GM12891 (cell line): ENCODE measurements around the gene SMAD6.
"Not testable (repeated sequence)": the region's sequence is repeated elsewhere in the genome, so short reads cannot be mapped to it uniquely, and the experiment has no call there.

Experiments
- DNase-seq: peaks from one replicate; pipeline ENCODE4 v3.0.0; 2011; ENCODE audit warnings: low spot score; ENCODE audit not compliant: insufficient read length
- FAIRE-seq: peaks from 2 replicates; lab custom pipeline; 2011; peaks lifted over from hg19 to GRCh38; lab: Jason Lieb, UNC
- PAX5 ChIP-seq: IDR thresholded peaks from 2 replicates; pipeline ENCODE4 v1.6.1; 2011; ENCODE audit warnings: low read length, moderate library complexity, mild to moderate bottlenecking; ENCODE audit not compliant: insufficient read depth, severe bottlenecking
- POLR2A ChIP-seq: IDR thresholded peaks from 2 replicates; pipeline ENCODE4 v1.6.1; 2011; ENCODE audit warnings: low read depth, low read length, control low read depth
- POLR2AphosphoS5 ChIP-seq: IDR thresholded peaks from 2 replicates; pipeline ENCODE4 v1.6.1; 2011; ENCODE audit warnings: low read depth, low read length, control low read depth
- POU2F2 ChIP-seq: IDR thresholded peaks from 2 replicates; pipeline ENCODE4 v1.6.1; 2011; ENCODE audit warnings: low read depth, mild to moderate bottlenecking, control low read depth, low read length, moderate library complexity
- SPI1 ChIP-seq: IDR thresholded peaks from 2 replicates; pipeline ENCODE4 v1.6.1; 2011; ENCODE audit warnings: low read depth, low read length, control low read depth
- TAF1 ChIP-seq: IDR thresholded peaks from 2 replicates; pipeline ENCODE4 v1.6.1; 2011; ENCODE audit warnings: low read depth, low read length, control low read depth

The SMAD6 gene

GRCh38 chr15:66825139-66825538, 123.1 kb downstream of the SMAD6 start:
- no peak for TF ChIP-seq POLR2A
- no peak for TF ChIP-seq PAX5
- TF ChIP-seq POU2F2: no peak
- no peak for TF ChIP-seq POLR2AphosphoS5
- no peak for TF ChIP-seq TAF1
- TF ChIP-seq SPI1: no peak
- FAIRE-seq: no peak
- no peak for DNase-seq

GRCh38 chr15:66825731-66826130, 123.7 kb downstream of the SMAD6 start:
- no peak for DNase-seq
- TF ChIP-seq TAF1 (no peak), PAX5 (no peak), POLR2AphosphoS5 (no peak), POU2F2 (no peak), POLR2A (no peak), SPI1 (no peak)
- no peak for FAIRE-seq

GRCh38 chr15:66826507-66826906, 124.5 kb downstream of the SMAD6 start:
- FAIRE-seq: no peak
- TF ChIP-seq SPI1: no peak
- no peak for TF ChIP-seq PAX5
- no peak for TF ChIP-seq TAF1
- TF ChIP-seq POLR2A: no peak
- TF ChIP-seq POU2F2: no peak
- no peak for TF ChIP-seq POLR2AphosphoS5
- no peak for DNase-seq

DNA sequence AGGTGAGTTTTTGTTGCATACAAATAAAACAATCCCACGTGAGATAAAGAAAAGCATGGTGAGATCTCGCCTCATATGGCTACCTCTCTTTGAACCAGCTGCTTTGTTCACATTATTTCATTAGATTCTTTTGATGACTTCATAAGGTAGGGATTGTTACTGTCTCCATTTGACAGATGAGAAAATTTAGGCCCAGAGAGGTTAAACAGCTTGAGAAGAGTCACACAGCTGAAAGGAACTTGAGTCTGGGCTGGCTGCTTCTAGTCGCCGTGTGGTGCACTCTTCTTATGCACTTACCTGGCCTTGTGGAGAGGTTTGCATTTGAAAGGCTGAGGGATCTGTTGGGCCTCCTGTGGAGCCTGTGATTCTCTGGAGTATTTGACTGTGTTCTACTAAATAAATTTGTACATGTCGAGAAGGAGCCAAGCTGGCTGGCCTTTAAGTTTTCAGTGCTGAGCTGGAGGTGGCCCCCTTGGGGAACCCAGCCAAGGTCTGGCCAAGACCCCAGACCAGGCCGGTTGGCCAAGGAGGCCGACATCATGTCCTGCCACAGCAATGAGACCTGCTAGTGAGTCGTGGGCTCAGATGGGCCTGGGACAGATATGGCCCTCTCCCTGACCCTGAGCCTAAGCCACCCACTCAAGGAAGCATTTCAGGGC, 125.1 kb downstream of the SMAD6 start:
- DNase-seq (no peak), FAIRE-seq (no peak)
- no peak for TF ChIP-seq POLR2A
- TF ChIP-seq TAF1: no peak
- TF ChIP-seq POLR2AphosphoS5: no peak
- no peak for TF ChIP-seq POU2F2
- TF ChIP-seq PAX5: no peak

GRCh38 chr15:66827698-66828055, 125.6 kb downstream of the SMAD6 start:
- DNase-seq (no peak), FAIRE-seq (no peak)
- TF ChIP-seq POU2F2 (no peak), POLR2AphosphoS5 (no peak), PAX5 (no peak), SPI1 (no peak), POLR2A (no peak), TAF1 (no peak)

DNA sequence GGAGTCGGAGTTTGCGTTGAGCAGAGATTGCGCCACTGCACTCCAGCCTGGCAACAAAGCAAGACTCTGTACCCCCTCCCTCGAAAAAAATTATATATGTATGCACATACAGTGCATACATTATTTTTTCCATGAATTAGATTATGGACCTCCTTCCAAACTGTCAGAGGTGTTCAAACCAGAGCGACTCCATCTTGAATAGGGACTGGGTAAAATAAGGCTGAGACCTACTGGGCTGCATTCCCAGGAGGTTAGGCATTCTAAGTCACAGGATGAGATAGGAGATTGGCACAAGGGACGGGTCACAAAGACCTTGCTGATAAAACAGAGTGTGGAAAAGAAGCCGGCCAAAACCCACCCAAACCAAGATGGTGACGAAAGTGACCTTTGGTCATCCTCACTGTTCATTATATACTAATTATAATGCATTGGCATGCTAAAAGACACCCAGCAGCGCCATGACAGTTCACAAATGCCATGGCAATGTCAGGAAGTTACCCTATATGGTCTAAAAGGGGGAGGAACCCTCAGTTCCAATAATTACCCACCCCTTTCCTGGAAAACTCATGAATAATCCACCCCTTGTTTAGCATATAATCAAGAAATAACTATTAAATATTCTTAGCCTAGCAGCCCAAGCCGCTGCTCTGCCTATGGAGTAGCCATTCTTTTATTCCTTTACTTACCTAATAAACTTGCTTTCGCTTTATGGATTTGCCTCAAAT, 126.9 kb downstream of the SMAD6 start:
- FAIRE-seq, DNase-seq: not testable (repeated sequence)

- TF ChIP-seq POLR2AphosphoS5 (no peak), PAX5 (no peak)
- DNase-seq (no peak), FAIRE-seq (no peak)
Measured at GRCh38 chr15:66829551-66830121, 127.6 kb downstream of the SMAD6 start.

GRCh38 chr15:66830358-66830757, 128.3 kb downstream of the SMAD6 start:
- DNase-seq: no peak
- TF ChIP-seq POLR2A: no peak
- TF ChIP-seq PAX5: no peak
- TF ChIP-seq TAF1: no peak
- TF ChIP-seq SPI1: no peak
- TF ChIP-seq POLR2AphosphoS5: no peak
- TF ChIP-seq POU2F2: no peak
- no peak for FAIRE-seq

DNA sequence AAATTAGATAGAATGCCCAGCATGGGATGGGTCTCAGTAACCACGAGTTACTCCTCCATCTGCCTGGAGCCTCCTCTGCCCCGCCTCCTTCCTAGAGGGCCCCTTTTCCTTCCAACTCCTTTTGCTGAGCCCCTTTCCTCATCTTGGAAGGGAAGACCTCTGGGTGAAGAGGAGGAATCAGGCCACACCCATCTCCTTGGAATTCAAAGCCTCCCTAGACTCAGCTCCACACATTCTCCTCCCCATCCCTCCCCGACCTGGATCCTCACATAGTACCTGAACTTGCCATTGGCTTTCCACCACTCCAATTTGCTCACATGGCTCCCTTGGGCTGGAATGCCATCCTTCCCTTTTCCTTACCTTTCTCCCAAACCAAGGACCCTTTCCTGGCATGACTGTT, 128.8 kb downstream of the SMAD6 start:
- no peak for TF ChIP-seq POLR2AphosphoS5
- no peak for TF ChIP-seq PAX5
- TF ChIP-seq TAF1: no peak
- no peak for DNase-seq
- no peak for FAIRE-seq

GRCh38 chr15:66831289-66831688, 129.3 kb downstream of the SMAD6 start:
- DNase-seq (no peak), FAIRE-seq (no peak)
- TF ChIP-seq POLR2A (no peak), SPI1 (no peak), POLR2AphosphoS5 (no peak), POU2F2 (no peak), PAX5 (no peak), TAF1 (no peak)
